ENCODE results near the gene C16orf89.

The C16orf89 gene

DNA sequence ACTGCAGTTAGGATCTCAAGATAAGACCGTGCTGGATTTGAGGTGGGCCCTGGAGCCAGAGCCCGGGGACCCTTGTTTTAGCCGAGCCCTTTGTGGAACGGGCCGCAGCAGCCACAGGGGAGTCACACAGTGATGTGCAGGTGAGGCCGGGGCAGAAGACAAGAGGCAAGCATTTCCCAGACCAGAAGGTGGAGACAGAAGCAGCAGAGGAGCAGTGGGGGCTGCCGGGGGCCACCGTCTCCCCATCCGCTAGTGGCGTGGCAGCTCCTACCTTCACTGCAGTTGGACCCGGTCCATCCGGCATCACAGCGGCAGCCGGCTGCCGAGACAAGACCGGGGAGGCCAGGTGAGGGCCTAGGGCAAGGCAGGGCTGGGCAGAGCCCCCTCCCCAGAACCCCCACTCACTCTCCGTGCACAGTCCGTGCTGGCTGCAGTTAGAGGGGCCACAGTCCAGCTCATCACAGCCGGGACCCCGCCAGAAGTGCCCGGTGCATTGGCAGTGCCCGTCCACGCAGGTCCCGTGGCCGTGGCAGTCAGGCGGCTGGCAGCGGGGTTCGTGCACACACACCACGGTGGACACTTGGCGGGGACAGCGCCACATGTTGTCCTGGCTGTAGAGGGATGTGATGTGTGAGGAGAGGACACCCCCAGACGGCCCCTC, 38.1 kb downstream of the C16orf89 start:
- no peak for DNase-seq (ENCODE audit: low read depth)

DNA sequence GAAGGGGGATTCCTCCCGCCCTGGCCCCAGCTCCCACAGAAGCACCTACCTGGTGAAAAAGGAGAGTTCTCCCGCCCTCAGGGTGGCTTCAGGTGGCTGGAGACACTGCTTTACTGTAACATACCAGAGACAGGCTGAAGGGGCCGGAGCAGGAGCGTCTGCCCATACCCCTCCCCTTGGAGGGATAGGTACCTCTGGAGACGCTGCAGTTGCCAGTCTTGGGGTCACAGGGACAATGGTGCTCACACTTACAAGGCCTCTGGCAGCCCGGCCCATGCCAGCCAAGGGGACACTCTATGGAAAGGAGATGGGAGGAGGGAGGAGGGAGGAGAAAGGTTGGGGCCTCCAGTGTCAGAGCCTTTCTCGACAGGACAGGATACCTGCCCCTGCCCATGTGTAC, 38.7 kb downstream of the C16orf89 start:
- no peak for DNase-seq (ENCODE audit: low read depth)

DNA sequence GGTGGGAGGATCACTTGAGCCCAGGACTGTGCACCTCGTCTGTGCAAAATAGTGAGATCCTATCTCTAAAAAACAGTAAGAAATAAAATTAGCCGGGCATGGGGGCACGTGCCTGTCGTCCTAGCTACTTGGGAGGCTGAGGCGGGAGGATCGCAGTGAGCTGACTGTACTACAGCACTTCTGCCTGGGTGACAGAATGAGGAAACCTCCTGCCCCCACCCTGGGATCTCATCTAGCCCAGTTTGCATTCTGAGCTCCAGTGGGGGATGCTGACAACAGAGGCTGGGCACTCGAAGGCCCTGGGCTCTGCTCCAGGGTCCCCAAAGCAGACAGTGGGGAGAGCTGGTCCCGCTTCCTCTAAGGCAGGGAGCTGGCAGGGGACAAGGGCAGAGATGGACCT, 39.1 kb downstream of the C16orf89 start:
- DNase-seq (ENCODE audit: low read depth), result no peak

DNA sequence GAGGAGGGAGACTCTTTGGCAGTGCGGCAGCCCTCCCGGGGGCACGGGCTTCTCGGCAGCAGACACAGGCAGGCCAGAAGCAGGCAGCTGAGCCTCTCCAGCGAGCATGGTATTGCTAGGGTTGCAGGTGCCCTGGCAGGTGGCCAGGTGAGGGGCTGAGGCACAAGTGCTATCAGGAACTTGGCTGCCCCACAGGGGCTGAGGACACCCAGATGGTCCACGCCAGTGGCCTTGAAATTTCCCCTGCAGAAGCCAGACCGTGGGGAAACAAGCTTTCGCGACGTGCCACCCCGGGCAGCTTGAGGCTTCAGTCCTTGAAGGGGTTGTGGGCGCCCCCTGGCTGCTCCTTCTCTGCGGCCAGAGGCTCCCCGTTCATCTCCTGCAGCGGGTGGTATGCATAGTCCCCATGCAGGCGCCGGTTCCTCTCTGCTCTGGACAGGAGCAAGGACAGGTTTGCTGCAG, 40.6 kb downstream of the C16orf89 start:
- DNase-seq (ENCODE audit: low read depth), result no peak

DNA sequence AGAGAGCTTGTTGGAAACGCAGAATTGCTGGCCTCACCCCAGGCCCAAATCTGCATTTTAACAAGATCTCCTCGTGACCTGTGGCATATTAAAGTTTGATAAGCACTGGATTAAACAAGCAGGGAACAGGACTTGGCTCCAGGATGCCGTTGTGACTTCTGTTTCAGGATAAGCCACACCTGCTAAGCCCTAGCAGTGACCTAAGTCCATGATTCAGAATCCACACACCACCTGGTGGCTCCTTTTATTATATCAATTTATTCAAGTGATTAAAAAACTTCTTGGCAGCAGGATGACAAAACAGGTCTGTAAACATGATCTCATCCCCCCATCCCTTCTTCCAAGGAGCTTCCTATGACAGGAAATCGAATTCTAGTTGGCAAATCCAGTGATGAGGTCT, 41.1 kb downstream of the C16orf89 start:
- DNase-seq (ENCODE audit: low read depth), result no peak

DNA sequence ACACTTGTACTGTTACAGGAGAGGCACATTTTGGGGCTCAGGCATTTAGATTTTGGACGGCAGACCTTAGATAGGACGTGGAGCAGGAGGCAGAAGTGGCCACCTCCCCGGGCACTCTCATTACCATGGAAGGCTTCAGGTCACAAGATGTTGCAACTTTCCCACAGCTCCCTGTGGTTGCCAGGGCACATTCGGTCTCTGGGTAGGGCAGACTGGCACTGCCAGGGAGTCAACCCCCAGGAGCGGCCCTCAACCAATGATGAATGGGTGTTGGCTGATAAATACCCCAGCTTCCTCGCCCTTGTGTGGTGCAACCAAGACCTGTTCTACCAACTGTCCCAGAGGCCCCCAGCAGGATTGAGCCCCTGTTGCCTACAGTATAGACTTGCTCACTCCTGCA, 43.2 kb downstream of the C16orf89 start:
- no peak for DNase-seq (ENCODE audit: low read depth)

DNA sequence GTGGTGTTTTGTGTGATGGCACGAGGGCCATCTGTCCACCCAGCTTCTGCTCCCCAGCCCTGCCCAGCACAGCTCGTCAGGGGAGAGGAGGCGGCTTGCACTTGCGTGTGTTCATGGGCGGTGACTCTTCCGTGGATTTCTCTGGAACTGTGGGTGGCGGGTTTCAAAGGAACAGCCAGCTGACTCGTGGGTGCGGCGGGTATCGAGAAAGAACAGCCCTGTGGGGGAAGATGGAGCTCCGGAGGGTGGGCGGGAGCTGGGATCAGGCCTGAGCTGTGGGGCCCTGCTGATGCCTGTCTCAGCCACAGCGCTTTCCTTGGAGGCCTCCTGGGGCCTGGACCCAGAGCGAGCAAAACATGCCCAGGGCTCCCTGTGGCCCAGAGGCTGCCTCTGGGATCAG, 45.2 kb downstream of the C16orf89 start:
- DNase-seq (ENCODE audit: low read depth), result no peak

DNA sequence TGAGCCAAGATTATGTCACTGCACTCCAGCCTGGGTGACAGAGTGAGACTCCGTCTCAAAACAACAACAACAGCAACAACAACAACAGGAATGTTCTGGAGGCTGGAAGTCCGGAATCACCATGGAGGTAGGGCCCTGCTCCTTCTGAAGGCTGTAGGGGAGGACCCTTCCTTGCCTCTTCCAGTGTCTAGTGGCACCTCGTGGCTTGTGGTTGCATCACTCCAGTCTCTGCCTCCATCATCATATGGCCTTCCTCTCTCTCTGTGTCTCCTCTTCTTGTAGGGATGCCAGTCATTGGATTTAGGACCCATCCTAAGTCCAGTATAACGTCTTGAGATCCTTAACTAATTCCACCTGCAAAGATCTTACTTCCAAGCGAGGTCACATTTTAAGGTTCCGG, 46.0 kb downstream of the C16orf89 start:
- DNase-seq (ENCODE audit: low read depth), result no peak

DNA sequence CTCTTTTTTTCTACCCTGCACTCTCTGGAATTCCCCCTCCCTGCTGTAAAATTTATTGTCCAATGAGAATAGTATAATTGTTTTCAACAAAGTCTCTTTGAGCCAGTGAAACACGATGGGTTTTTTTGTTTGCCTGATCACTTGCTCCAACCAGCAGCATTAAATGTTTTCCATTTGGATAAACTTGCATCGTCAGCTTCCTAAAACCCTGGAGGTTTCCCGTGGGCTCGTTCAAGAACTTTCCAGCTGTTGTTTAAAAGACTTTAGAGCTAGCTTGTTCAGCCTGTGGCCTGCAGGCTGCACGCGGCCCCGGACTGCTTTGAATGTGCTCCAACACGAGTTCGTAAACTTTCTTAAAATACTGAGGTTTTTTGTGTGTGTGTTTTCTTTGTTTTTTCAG, 47.0 kb downstream of the C16orf89 start:
- no peak for DNase-seq (ENCODE audit: low read depth)

DNA sequence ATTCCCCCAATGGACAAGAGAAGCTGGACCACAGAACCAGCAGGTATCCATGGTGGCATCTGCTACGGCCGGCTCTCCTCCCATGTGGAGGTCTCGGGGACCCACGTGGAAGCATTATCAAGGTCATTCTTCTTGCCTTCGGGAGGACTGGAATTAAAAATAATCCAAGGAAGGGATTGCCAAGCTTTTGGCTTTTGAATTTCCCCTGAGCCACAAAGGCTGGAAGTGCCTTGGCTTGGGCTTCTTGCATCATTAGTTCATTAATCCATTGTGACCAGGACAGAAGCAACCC, 48.1 kb downstream of the C16orf89 start:
- DNase-seq (ENCODE audit: low read depth), result no peak

DNA sequence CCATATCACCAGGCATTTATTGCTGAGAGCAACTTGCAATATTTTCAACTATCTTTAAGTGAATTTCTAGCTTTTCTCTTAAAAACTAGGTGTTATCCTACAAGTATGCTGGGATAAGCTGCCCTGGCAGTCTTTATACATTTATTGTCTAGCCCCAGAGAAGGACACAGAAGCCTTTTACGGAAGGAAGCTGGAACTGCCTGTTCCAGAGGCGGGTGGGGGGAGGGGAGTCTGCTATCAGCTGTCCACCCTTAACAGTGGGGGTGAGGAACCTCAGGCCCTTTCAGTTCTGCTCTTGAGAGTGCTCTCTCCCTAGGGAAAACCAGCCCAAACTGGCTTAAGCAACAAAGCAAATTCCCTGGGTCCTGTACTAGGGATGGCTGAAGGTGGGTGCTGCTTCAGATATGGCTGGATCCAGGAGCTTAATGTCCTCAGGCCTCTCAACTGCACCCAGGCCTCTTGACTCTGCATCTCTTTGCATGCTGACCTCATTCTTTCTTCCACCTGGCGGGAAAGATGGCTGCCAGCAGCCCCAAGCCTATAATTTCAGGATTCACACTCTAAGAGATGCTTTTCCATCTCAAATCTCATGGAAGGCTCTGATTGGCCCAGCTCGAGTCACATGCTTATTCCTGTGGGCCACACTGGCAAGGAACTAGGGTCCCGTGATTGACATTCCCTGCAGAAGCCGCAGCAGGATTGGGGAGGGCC, 48.6 kb downstream of the C16orf89 start:
- no peak for DNase-seq (ENCODE audit: low read depth)

DNA sequence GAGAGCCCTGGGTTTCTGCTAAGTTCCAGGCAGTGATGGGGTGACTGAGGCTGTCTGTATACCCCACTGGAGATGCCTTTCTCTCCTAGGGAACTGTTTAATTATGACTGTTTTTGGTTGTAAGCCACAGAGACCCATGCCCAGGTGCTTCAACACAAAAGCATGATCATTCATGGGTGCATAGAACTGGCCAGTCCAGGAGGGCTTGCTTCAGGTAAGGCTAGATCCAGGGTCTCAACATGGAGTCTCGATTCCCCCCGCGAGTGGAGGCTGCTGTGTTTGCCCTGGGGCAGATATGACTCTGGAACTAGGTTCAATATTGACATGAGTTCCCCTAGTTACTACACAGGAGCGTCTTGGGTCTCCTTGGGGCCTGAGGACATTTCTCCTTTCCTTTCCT, 49.9 kb downstream of the C16orf89 start:
- DNase-seq (ENCODE audit: low read depth), result no peak

DNA sequence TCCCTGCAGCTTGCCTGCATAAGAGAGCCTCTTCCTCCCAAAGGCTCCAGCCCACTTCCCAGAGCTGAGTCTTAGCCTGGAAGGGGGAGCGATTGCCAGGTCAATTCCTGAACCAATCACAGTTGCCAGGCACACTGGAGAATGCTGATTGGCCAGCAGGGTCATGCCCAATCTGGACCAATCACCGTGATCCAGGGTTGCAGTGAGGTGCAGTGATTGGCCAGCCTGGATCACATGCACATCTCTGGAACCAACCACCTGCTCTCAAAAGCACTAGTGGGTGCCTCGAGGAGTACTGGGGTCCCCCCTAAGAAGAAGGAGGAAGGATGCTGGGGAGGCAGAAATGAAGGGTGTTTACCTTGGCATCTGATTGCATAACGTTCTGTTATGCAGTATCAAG, 50.4 kb downstream of the C16orf89 start:
- DNase-seq (ENCODE audit: low read depth), result no peak

DNA sequence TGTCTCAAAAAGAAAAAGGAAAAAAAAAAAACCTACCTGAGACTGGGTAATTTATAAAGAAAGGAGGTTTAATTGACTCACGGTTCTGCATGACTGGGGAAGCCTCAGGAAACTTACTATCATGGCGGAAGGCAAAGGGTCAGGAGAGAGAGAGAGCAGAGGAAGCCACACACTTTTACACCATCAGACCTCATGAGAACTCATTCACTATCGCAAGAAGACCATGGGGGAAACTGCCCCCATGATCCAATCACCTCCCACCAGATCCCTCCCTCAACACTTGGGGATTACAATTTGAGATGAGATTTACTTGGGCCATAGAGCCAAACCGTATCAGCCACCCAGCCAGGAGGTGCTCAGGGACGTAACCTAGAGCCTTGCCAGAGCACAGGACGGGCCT, 52.9 kb downstream of the C16orf89 start:
- no peak for DNase-seq (ENCODE audit: low read depth)

DNA sequence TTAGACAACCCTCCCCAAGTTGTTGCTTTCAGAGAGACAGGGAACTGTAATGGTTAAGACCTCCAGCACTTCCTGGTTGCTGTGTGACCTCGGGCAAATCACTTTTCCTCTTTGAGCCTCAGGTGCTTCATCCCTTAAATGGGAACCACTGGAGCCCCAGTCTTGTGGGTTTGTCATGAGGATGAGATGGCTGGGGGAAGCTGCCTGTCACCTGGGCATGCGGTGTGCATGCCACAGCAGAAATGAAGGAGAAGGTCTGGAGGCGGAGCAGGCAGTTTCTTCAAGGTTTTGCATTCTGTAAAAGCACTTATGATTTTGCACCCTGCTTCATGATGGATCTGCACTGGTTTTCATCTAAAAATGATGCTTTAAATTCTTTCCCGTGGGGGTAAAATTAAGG, 54.1 kb downstream of the C16orf89 start:
- DNase-seq (ENCODE audit: low read depth), result no peak

DNA sequence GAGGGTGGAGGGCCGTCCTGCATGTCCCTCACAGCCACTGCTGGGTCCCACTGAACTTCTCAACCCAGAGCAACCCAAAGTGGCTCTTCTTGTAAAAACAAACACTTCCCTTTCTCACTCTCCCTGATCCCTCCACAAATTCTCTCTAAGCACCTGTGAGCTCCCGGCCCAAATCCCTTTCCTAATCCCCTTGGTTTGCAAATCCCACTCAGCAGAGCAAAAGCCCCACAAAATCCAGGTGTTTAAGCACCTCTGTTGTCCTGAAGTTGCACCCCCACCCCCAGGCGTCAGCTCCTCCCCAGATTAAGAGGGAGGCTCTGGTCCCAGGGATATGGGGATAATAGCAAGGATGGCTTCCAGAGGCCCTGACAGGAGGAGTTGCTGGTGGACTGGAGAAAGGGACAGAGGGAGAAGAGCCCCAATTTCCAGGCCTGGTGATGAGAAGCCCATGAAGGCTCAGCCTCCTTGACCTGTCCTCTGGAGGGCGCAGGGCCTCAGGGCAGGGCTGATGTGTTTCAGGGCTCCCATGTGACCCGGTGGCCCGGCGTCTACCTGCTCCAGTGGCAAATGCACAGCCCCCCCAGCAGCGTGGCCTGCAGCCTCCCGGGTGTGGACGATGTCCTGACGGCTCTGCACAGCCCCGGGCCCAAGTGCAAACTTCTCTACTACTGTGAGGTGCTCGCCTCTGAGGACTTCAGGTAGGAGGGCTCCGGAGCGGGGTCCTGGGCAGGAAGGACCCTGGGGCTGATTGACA, 55.0 kb downstream of the C16orf89 start:
- DNase-seq (ENCODE audit: low read depth), result no peak

DNA sequence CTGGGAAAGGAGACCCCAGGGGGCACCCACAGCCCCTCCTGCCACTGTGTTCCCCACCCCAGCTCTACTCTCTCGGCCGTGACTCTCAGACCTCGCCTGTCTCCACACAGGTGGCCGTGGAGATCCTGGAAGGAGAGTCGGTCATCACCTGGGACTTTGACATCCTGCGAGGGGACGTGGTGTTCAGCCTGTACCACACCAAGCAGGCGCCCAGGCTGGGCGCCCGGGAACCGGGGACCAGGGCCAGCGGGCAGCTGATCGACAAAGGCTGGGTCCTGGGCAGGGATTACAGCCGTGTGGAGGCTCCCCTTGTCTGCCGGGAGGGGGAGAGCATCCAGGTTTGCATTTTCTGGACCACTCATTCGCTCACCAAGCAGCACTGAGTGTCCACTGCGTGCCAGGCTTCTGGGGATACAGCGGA, 57.4 kb downstream of the C16orf89 start:
- DNase-seq (ENCODE audit: low read depth), result no peak

DNA sequence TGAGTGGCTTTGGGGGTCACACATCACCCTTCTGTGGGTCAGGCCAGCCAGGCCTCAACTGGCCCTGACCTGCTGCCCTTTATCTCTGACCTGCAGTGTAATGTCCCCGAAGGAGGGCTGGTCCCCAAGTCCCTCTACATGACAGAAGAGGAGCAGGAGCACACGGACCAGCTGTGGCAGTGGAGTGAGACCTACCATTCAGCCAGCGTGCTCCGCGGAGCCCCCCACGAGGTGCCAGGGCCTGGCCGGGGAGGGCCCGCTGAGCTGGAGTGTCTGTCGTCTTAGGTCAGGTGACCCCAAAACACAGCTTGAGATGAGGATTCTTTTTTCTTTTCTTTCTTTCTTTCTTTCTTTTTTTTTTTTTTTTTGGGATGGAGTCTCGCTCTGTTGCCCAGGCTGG, 58.5 kb downstream of the C16orf89 start:
- DNase-seq (ENCODE audit: low read depth), result no peak

DNA sequence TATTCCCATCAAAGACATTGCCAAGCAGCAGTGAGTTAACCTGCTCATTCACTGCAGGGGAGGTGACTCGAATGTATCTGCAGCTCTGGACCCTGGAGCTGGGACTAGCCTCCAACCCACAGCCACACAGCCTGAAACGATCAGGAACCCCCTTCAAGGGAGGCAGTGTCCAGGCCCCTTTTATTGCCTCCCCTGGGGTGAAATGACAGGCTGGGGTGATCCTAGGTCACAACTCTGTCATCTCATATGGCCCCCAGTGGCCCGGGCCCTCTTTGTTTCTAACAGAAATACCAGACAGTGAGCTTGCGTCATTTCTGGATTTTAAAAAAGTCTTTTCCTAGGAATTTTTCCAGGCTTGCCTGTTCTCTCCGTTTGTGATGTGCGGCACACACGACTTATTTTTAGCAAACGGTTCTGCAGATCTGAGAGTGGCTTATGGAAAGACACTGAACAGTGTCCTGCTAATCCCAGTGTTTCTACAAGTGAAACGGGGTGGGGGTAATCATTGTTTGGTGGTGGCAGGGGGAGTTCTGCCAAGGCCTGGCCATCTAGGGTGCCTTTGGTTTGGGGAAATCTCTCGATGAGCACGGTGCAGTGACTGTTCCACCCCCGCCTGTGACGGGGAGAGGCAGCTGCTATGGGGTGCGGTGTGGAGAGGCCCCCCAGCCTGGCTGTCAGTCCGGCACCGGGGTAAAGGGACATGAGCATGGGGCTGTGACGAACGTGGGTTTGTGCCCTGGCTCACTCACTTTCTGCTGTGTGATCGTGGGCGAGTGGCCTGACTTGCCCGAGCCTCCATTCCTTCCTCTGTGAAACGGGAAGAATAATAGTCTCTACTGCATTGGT, 59.2 kb downstream of the C16orf89 start:
- no peak for DNase-seq (ENCODE audit: low read depth)

DNA sequence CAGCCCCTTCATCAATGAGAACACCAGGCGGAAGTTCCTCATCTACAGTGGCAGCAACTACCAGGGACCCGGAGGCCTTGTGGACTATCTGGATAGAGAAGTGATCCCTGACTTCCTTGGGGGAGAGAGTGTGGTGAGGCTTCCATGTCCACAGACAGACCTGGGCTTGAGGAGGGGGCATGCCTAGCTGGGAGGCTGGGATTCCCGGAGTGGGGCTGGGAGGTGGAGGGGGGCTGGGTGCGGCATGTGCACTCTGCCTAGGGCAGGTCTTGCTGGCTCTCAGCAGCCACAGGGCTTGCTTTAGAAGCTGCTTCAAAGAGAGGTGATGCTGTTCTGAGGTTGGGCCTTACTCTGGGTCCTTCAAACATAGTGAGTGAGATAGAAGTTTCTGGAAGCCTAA, 59.8 kb downstream of the C16orf89 start:
- no peak for DNase-seq (ENCODE audit: low read depth)

DNA sequence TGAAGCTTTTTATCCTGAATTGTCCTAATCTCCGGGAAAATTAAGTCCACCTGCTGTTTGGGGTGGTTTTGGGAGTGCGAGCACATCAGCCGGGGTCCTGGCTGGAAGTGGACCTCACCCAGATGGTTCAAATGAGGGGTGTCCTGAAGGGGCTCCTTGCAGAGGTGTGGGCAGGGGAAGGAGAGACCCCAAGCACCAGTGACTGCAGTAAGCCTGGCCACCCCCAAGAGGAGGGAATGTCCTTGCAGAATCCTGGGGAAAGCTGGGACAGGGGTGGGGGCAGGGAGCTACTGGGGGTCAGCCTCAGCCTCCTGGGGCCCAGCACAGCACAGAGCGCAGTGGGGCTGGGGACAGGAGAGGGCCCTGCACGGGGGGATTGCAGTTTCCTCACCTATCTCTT, 61.4 kb downstream of the C16orf89 start:
- no peak for DNase-seq (ENCODE audit: low read depth)

DNA sequence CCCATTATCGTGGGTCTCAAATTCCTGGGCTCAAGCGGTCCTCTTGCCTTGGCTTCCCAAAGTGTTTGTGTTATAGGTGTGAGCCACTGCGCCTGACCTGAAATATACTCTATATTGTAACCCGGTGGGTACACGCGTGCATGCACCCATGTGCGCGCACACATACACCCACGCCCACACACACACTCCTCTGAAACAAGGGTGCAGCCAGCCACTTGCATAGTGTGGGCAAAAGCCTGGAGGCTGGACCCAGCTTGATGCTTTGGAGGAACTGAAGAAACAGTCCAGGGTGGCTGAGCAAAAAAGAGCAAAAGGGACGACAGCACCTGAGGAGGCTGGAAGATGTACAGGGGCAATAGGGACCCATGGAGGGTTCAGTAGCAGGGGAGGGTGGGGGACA, 61.9 kb downstream of the C16orf89 start:
- no peak for DNase-seq (ENCODE audit: low read depth)

DNA sequence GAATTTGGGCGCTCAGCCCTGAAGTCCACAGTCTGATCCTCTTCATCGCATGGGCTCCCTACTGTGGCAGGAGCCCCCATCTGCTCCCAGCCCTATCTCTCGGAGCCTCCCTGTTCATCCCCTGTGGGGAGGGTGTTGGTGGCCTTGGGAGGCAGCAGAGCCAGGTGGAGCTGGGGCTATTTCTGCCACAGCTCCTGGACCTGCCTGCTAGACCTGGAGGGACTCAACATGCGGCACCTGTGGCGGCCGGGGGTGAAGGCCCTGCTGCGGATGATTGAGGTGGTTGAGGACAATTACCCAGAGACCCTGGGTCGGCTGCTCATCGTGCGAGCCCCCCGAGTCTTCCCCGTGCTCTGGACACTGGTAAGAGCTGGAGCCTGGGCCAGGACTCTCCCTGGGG, 62.5 kb downstream of the C16orf89 start:
- no peak for DNase-seq (ENCODE audit: low read depth)

Measured in fibroblast of the conjunctiva (primary cell).